Pulmonary artery endothelial cell (primary cell): ENCODE results near the gene UBALD2. TPM values are rescaled to one million over a fixed set of nuclear protein-coding genes. Genes with fewer than 3 reads are reported as not detected.
"Not testable (repeated sequence)": the region's sequence is repeated elsewhere in the genome, so short reads cannot be mapped to it uniquely, and the experiment has no call there.

ENCODE experiments used
- DNase-seq: peaks from one replicate; pipeline ENCODE4 v3.0.0-alpha.2; 2011; ENCODE audit warnings: low read depth, low spot score
- total RNA-seq: library from RNA; depleted of rRNA; stranded (reverse); fragments of >200 nt; gene quantifications from 2 replicates; pipeline ENCODE4 v1.2.3, GENCODE V29; 2014

The UBALD2 gene
- total RNA-seq, 1 donor from 2014 or later, result 14.2 TPM

GRCh38 chr17:76244721-76245120 is 20.4 kb upstream of the UBALD2 start:
- not testable (repeated sequence) for DNase-seq

DNA sequence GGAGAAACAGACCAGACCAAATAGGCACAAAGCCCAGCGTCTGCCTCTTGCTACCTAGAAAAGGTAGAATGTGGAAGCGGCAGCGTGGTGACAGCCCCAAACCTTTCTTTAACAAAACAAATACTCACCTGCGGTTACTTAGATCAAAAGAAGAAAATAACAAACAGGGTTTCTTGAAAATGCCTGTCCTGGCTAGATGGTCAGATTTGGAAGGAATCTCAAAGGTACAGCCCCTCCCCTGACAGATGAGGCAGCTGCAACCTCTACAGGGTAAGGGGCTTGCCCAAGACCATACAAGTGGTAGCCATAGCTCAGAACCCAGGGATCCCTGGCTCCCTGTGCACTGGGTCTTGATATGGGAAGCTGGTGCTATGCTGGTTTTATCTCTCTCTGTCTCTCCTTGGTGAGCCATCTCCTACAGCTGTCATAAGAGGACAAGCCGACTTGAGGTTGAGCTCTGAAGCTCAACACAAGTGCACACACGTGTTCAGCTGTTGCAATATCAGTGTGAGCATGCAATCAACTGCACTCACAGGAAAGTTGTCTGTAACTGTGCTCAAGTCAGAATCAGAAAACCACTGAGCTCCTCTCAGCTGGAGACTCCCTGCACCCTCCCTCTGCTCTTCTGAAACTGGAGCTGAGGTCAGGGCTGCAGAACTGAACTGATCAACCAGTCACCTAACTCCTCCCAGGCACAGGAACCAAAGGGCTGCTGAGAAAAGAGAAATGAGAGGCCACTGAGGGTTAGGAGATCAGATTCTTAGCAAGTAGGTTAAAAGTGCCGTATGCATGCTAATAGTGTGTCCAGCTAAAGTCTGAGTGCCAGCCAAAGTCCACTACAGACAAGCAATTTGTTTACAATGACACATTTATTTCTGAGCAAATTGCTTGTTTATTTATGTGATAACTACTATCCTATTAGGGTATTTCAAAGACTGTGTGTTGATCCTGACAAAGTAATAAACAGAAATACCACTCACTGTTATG is 18.8 kb upstream of the UBALD2 start:
- no peak for DNase-seq

GRCh38 chr17:76247304-76247703 is 17.8 kb upstream of the UBALD2 start:
- DNase-seq, result no peak

DNA sequence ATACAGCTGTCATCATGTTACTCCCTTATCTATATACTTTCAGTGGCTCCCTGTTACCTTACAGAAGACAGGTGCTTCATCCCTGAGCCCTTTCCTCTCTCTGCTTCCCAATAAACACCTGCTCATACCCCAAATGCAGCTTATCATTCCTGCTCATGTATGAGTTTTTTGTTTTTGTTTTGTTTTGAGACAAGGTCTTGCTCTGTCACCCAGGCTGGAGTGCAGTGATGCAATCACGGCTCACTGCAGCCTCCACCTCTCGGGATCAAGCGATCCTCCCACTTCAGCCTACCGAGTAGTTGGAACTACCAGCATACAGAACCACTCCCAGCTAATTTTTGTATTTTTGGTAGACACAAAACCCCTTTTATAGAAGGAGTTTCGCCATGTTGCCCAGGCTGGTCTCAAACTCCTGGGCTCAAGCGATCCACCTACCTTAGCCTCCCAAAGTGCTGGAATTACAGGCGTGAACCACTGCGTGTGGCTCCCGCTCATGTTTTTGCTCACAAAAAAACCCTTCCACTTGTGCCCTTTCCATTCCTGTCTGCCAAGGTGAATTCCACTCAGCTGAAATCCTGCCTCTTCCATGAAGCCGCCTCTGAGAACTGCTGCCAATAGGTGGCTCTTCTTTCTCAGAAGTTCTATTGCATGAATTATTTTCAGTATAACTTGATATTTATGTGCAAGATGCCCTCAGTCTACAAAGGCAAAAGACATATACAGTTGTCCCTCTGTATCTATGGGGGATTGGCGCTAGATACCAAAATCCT is 16.9 kb upstream of the UBALD2 start:
- no peak for DNase-seq

GRCh38 chr17:76250141-76250540 is 15.0 kb upstream of the UBALD2 start:
- no peak for DNase-seq

- DNase-seq, result no peak
Measured at GRCh38 chr17:76251478-76252039, 13.6 kb upstream of the UBALD2 start.

DNA sequence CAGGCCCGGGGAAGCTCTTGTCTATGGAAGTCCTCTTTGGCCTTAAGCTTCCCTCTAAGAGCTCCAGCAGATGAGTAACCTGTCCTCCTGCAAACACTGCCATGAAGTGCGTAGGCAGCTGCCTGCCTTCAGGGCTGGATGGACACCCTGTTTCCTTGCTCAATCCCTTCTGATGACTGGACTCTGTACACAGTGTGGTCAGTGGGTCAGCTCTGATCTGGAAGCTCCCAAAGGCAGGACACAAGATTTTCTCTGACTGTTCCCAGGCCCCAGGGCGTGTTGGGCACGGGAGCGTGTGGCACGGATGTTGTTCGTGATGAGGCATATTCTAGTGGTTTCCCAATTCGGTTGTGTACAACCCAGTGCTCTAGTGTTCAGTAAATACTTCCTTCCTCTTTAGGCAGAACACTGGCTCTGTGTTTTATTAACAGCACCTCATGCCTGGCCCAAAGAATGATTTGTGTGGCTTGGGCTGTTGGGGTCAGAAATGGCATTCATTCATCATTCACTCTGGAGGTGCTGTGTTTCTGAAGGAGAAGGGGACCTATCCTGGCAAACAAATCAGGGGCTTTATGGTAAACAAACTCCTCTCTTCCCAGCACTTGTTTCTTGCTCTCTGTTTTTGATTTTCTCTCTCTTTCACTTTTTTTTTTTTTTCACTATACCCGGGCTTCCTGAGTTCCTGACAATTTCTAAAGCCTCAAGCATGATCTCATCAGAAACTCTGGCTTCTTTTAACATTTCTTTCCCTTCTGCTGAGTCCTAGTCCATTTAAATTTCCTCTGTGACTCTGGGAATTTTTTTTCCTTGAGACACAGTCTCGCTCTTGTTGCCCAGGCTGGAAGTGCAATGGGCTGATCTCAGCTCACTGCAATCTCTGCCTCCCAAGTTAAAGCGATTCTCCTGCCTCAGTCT is 12.9 kb upstream of the UBALD2 start:
- DNase-seq, result no peak

DNA sequence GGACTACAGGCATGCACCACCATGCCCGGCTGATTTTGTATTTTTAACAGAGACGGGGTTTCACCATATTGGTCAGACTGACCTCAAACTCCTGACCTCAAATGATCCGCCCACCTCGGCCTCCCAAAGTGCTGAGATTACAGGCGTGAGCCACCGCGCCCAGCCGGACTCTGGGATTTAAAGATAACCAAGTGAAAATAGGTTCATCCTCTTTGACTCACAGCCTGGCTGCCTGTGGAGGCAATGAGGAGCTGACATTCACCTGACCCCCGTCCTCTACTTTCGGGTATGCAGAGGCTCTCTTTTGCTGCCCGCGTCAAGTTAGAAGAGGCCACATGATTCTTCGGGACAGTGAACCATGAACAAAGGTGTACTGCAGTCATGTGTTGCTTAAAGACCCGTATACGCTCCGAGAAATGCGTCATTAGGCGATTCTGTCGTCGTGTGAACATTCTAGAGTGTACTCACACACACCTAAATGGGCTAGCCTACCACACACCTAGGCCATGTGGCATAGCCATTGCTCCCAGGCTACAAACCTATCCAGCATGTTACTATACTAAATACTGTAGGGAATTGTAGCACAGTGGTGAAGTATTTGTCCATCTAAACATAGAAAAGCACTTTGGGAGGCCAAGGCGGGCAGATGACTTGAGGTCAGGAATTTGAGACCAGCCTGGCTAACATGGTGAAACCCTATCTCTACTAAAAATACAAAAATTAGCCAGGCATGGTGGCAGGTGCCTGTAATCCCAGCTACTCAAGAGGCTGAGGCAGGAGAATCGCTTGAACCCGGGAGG is 12.0 kb upstream of the UBALD2 start:
- not testable (repeated sequence) for DNase-seq

DNA sequence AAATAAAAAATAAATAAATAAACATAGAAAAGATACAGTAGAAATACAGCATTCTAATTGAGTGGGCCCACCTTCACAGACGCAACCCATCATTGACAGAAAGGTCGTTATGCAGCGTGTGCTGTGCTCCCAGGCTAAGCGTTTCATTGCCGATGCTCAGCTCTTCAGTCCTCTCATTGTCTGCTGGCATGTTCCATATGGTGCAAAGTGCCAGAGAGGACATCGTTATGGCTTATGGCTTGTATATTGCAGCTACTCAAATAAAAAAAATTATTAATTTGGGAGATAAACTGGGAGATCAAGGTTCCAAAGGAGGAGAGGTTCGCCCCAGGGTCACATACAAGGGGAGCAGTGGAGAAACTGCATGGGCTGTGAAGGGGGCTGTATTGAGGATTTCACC is 11.3 kb upstream of the UBALD2 start:
- no peak for DNase-seq

- DNase-seq, result no peak
Measured at GRCh38 chr17:76254275-76254674, 10.9 kb upstream of the UBALD2 start.

DNA sequence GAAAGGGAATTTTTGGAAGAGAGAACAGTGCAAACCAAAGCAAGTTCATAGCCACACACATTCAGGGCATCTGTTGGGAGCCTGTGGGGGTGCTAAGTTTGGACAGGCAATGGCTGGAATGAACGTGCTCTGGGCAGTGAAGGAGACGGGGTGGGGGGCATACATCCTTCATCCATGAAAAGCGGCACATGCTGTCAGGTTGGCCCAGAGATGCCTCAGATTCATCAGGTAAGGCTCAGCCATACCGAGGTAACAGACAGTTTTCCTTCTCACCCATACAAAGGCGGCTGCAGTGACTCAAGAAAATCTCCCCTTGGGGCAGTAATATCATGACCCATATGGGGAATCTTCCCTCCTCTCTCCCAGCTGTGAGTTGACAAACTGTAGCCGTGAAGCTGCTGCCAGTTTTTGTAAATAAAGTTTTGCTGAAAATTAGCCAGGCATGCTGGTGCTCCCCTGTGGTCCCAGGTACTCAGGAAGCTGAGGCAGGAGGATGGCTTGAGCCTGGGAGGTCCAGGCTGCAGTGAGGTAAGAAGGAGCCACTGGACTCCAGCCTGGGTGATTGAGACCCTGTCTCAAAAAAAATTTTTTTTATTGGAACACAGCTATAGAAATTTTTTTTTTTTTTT is 9.2 kb upstream of the UBALD2 start:
- DNase-seq, result no peak

- not testable (repeated sequence) for DNase-seq
Measured at GRCh38 chr17:76256430-76257050, 8.6 kb upstream of the UBALD2 start.

GRCh38 chr17:76260220-76260619 is 4.9 kb upstream of the UBALD2 start:
- no peak for DNase-seq

DNA sequence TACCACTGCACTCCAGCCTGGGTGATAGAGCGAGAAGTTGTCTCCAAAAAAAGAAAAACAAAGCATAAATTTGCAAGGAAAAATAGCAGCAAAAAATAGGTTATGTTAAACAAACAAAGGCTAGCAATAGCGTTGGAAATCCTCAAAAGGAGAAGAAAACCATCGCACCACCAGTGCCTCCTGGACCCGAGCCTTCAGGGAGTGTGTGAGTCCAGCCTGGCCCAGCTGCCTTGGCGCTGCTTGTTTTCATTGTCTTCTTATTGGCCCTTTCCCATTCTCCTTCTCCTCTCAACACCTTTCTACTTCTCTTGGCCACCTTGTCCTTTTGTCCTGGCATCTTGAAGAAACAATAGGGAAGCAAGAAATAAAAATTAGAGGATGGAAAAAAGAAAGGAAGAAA is 4.5 kb upstream of the UBALD2 start:
- DNase-seq, result no peak

- DNase-seq, result peak; percentile 89
Measured at GRCh38 chr17:76261421-76262215, 3.5 kb upstream of the UBALD2 start.

DNA sequence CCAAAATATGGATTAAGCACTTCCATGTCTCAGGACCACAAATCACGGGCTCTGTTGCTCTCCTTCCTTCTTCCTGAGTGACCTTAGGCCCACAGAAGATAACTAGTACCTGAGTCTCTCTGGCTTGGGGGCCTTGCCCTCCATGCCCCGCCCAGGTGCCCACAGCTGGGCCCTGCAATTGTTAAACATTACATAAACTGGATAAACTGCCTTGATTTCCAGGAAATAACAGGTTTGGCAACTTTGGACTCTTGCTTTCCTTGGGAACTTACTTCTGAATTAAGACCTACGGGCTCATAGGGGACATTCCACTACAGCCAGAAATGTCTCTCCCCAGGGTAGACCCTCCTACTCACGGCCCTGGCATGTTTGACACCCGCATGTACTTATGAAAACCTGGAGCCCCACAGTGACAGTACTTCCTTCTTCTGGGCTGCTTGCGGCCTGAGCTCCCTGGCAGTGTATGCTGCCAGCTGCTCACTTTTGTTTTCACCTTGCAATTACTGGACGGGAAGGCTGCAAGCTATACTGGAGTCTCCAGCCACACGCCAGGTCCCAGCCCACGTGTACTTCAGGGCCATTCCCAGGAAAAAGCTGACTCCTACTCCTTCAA is 2.3 kb upstream of the UBALD2 start:
- DNase-seq, result no peak

DNA sequence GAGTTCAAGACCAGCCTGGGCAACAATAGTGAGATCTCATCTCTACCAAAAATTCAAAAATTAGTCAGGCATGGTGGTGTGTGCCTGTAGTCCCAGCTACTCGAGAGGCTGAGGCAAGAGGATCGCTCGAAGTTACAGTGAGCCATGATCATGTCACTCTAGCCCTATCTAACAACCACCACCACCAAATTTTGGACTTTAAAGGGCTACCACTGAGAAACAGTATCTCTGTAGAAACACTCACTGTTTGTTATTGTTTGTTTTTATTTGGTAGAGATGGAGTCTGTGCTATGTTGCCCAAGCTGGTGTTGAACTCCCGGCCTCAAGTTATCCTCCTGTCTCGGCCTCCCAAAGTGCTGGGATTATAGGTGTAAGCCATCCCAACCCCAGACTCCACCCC is 1.3 kb upstream of the UBALD2 start:
- DNase-seq, result no peak

DNA sequence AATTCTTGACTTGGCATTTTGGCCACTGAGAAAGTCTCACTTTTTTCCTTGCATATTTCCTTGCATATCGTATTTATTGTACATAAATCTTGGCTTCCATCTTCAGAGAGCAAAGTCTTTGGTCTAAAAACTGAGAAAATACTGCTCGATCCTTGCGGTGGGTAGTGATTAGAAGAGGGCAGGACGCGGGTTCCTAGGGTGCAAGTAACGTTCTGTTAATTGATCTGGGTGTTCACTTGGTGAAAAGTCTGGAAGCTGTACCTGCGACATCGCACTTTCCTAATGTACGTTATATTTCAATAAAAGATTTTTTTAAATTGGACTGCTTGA is 758 bp upstream of the UBALD2 start:
- no peak for DNase-seq
